HTR-8/SVneo (cell line): ENCODE data around the gene FNIP2.
"Not testable (repeated sequence)": the region's sequence is repeated elsewhere in the genome, so short reads cannot be mapped to it uniquely, and the experiment has no call there.

Experiments
- DNase-seq: peaks from one replicate; pipeline ENCODE4 v3.0.0; 2011; ENCODE audit warnings: low spot score, mixed read lengths; ENCODE audit not compliant: insufficient read length
- FAIRE-seq: peaks from 2 replicates; lab custom pipeline; 2011; peaks lifted over from hg19 to GRCh38; lab: Jason Lieb, UNC

Gene FNIP2

DNA sequence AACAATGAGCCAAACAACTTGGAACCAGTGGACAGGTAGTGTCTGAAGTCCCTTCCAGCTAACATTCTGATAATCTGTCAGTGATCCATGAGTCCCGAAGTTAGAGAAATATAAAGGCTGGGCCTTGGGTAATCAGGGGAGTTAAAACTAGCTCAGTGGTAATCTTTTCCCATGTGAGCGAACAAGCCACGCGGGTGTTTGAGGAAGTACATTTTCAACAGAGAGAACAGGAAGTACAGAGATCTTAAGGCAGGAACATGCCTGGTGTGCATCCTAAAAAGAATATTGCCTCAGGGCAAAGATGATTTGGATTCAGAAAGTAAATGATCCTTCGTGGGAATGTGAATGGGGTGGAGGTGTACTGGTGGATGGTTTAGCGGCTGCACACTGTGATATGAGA lies 42.9 kb downstream of the FNIP2 start:
- FAIRE-seq (no peak), DNase-seq (no peak)

DNA sequence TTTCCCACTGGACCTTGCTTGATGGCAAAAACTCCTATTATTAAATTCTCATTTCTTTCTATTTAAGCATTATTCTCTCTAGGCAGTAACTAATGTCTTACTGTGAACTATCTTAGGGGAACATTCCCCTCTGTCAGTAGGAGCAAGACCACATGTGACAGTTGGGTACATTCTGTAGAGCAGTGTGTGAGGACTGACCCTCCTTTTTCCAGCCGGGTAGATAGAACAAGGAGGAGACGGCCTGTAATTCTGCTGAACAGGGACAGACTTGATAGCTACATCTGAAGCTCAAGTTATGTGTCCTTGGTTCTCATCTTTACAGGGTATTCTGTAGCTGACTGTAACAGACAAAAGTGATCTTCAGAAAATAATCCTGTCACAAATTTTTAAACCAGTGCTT lies 43.3 kb downstream of the FNIP2 start:
- FAIRE-seq: no peak
- no peak for DNase-seq

DNA sequence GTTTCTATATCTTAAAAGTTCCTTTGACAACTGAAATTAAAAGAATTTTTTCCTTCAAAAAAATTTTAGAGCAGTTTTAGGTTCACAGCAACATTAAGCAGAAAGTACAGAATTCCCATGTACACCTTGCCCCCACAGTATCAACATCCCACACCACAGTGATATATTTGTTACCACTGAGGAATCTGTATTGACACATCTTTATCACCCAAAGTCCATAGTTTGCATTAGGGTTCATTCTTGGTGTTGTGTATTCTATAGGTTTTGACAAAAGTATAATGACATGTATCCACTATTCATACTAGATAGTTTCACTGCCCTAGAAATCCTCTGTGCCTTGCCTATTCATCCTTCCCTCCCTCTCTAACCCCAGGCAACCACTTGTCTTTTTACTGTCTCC lies 43.7 kb downstream of the FNIP2 start:
- FAIRE-seq: no peak
- DNase-seq: no peak

DNA sequence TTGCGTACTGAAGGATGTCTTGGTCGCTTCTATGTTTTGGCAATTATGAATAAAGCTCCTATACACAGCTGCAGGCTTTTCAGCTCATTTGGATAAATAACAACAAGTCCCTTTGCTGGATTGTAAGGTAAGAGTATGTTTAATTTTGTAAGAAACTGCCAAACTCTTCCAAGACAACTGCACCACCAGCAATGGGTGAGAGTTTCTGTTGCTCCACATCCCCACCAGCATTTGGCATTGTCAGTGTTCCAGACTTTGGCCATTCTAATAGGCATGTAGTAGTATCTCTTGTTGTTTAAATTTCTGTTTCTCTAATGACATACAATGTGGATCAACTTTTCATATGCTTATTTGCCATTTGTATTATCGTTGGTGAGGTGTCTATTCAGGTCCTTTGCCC lies 44.3 kb downstream of the FNIP2 start:
- DNase-seq (no peak), FAIRE-seq (no peak)

DNA sequence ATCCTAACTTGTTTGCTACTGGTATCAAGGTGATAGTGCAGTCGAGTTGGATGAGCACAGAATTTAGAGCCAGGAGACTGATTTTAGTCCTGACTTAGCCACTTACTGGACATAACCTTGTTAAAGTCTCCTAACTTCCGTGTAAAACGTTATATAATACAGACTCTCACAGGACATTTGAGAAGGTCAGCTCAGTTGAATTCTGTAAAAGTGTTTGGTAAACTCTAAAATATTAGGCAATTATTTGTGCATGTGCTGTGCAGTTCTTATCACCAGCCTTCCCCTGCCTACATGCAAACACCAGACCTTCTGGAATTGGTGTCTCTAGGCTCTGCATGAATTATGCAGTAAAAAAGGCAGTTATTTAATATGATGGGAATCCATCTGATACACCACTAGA lies 45.4 kb downstream of the FNIP2 start:
- DNase-seq: no peak
- no peak for FAIRE-seq

DNA sequence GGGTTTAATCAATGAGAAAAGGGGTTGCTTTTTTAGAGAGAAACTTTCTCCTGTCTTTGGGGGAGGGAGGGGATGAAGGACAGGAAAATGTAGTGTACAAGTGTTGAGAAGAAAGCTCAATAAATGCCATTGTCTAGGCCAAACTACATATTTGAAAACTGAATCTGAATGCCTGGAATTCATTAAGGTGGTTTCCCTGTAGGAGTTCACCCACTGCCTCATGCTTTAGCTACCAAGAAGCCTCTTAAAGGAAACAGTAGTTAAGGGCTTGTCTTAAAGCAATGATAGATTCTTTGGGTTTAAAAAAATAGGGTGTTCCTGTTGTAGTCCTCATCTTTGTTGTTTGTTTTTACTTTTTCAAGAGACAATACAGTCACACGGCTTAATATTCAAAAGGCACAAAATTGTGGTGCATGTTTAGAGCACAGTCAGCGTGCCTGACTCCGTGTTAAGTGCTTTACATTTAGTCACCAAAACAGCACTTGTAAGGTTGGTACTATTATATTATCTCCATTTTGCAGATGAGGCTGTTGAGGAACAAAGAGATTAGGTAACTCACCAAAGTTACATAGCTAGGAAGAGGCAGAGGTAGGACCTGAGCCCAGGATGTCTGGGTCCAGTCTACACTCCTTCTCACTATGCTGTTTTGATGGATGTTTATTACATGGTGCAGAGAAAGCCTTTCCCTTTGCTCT lies 46.0 kb downstream of the FNIP2 start:
- no peak for FAIRE-seq
- no peak for DNase-seq

DNA sequence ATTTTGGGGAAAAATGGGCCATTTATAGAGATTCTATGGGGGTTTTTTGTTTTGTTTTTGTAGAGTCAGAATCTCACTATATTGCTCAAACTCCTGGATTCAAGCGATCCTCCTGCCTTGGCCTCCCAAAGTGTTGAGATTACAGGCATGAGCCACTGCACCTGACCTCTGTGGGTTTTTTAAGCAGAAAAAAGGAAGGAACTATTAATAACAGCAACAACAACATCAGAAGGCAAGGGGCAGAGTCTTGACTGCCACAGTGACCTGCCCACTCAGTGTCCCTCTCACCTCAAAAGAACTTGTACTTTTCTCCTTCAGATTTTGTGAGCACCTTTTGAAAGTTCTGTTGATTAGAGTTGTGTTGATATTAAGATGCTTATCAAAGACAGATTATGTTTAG lies 48.1 kb downstream of the FNIP2 start:
- FAIRE-seq (no peak), DNase-seq (no peak)

DNA sequence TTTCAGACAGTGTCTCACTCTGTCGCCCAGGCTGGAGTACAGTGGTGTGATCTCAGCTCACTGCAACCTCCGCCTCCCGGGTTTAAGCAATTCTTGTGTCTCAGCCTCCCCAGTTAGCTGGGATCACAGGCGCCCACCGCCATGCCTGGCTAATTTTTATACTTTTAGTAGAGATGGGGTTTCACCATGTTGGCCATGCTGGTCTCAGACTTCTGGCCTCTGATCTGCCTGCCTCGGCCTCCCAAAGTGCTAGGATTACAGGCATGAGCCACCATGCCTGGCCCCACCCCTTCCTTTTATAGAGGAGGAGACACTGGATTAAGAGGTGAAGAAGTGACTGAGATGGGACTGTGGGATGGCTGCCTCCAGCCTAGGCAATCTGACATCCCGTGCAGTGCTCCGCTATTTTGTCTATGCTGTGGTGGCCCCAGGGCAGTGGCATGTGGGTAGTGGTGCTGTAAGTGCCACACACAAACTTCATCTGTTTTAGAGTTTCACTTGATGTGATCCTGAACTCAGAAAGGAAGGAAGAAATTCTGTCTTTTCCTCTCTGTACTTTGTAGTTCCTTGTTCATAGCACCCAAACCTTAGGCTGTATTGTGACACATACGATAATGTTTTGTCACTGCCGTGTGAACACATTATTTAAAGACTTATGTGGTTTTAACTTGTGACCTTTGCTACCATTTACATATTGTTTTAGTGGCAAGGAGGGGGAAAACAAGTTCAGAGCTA lies 48.9 kb downstream of the FNIP2 start:
- FAIRE-seq (no peak), DNase-seq (no peak)

DNA sequence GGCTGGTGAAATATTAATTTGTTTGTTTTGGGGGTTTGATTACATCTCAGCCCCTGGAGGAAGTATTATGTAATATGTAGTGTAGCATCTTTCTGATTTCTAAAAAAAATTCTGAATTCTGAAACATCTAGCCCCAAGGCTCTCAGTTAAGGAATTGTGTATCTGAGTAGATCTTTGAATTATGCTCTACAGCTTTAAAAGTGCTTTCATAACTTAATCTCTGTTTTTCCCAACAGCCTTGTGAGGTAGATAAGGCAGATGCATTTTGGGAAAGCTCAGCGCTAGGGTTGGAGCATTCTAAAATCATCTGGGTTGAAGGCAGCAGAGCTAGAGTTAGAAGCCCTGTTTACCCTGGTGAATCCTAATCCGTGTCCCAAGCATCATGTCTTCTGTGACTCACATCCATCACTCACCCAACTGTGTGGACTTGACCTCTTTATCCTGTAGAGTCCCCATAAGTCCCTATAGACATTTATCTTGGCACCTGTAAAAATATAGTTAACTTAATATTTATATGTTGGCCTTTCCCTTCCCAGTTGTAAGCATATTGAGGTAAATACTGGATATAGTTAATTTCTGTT lies 49.8 kb downstream of the FNIP2 start:
- DNase-seq (no peak), FAIRE-seq (no peak)

DNA sequence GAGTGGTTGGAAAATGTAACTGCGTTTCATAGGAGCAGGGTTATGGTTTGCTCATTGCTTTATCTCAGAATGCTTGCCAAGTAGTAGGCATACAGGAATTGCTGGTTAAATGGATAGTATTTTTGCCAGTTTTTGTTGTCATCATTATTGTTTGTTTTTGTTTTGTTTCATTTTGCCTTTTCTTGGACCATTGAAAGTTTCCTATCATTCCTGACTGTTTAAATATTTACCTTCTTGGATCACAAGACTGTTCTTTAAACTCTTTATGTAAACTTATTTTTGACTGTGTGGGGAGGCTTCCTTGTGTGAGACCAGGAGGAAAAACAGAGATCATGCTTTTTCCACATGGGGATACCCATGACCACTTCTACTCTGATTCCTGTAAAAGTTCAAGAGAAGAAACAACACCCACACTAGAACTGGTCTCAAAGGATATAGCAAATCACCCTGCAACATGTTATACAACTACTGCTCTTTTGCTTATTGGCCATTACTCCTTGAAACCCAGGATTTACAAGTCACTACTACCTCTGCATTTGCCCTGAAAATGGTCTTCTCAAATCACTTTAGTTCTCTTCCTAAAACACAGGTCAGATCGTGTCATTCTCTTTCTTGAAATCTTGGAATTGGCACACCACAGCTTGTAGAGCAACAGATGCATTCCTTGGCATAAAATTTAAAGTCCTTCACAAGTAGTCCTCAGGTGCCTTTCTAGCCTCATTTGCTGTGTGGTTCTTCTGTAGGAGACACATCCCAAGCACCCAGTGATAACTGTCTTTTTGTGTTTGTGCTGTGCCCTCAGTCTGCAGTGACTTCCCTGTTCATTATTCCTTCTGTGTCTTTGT lies 51.3 kb downstream of the FNIP2 start:
- DNase-seq (no peak), FAIRE-seq (no peak)

DNA sequence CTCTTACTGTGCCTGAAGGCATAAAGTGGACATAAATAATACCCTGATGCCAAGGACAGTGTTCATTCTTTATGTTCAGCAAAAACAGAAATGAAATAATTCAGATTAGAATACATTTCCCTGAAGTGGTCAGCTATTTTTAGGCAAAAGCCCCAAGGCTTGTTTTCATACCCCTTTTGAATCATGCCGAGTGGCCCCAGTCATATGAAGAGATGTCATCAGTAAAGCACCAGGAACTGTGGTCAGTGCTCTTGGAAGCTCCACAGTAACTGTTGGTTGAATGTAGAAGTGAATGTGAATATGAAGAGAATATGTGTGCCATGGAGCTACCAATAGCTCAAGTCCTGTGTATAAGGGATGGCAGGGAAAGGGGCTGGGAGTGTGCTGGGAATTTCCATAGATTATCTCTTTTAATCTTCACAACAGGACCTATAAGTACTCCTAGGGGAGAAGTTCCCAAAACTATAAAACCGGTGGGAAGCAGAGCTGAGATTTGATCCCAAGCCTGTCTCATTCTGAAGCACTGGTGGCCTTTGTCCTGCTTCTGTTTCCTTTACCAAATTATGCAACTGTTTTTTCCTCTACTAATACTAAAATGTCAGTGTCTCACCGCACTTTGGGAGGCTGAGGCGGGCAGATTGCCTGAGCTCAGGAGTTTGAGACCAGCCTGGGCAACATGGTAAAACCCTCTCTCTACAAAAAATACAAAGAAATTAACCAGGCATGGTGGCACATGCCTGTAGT lies 52.6 kb downstream of the FNIP2 start:
- FAIRE-seq (no peak), DNase-seq (no peak)

DNA sequence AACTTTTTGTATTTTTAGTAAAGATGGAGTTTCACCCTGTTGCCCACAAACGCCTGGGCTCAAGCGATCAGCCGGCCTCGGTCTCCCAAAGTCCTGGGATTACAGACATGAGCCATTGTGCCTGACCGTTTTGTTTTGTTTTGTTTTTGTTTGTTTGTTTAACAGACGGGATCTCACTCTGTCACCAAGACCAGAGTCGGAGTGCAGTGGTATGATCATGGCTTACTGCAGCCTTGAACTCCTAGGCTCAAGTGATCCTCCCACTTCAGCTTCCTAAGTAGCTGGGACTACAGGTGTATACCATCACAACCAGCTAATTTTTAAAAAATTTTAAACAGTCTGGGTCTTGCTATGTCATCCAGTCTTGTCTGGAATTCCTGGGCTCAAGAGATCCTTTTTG lies 53.5 kb downstream of the FNIP2 start:
- FAIRE-seq (no peak), DNase-seq (no peak)

DNA sequence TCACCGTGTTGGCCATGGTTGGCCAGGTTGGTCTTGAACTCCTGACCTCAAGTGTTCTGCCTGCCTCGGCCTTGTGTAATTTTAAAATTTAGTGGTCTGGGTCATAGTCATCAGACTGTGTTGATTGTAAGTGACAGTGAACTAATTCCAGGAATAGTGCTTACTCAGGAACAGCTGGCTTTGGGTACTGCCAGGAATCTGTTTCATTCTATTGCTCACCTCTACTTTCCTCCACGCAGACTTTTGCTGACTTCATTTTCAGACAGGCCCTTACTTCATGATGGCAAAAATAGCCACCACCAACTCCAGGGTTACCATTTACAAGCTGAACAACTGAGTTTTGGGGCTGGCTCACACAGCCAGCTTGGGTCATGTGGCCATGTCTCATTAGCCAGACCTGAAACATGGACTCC lies 54.6 kb downstream of the FNIP2 start:
- no peak for FAIRE-seq
- no peak for DNase-seq

DNA sequence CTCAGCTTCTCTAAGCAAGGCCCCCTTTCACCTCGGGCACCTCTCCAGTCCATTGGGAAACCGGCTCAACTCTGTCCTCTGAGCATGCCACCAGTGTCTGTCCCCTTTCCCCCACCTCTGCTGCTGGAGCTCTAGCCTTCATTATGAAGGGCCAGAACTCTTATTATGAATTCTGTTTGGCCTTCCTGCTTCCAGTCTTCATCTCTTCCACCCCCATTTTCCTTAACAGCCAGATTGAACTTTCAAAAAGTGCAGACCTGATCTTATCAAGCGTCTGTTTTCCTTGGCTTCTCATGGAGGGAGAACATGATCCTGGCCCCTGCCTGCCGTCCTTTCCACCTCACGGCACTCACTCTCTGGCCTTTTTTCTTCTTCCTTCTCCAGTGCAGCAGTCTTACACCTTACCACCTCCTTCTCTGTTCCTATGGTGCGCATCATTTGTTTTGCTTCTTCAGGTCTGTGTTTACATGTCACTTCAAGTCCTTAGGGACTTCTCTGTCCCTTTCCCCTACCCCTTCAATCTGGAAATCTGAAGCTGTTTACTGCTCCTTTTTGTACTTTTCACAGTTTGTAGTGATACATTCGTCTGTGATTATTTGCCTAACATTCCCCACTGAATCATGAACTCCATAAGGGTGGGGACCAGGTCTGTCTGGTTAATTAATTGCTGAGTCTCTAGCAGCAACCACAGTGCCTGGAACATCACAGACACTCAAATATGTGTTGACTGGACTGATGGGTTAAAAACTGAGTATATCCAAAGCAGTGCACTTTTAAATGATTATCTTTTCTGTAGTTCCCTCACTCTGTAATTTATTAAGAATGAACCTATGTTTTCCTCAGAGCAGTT lies 55.8 kb downstream of the FNIP2 start:
- DNase-seq (no peak), FAIRE-seq (no peak)

DNA sequence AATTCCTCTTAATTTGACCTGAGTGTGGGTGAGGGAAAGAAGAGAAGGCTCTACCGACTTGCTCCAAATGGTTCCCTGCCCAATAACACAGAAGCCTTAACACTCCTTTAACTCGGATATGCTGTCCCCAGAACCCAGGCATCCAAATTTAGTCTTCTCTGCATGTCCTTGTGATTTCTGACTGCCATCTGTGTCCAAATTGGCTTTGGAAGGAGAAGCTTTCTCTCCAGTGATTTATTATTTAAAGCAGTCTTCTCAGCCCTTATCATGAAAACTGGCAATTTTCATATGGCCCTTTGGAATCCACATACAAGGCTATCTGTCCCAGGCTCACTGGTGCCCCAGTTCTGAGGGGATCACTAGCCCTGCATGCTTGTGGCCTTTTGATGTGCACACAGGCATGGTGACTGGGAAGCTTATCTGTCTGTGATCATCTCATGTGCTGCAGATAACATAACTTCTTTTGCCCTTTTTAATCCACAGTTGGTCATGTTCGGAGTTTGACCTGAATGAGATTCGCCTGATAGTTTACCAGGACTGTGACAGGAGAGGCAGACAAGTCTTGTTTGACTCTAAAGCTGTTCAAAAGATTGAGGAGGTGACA lies 56.7 kb downstream of the FNIP2 start:
- FAIRE-seq: no peak
- no peak for DNase-seq

DNA sequence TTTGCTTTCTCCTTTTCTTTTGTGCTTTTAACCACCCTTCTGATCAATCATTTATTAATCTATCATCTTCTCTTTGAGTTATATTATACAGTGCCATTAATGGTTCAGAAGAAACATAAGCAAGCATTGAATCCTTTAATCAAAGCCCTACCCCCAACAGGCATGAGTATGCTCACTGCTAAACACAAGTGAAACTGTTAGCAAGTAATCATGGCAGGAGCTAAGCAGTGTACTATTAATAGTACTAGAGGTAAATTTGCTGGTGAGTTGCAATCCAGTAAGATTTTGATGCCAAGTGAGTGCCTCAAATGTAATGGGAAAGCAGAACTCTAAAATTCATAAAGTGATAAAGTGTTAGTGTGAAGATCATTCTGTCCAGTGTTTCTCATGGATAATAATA lies 57.2 kb downstream of the FNIP2 start:
- DNase-seq (no peak), FAIRE-seq (no peak)

DNA sequence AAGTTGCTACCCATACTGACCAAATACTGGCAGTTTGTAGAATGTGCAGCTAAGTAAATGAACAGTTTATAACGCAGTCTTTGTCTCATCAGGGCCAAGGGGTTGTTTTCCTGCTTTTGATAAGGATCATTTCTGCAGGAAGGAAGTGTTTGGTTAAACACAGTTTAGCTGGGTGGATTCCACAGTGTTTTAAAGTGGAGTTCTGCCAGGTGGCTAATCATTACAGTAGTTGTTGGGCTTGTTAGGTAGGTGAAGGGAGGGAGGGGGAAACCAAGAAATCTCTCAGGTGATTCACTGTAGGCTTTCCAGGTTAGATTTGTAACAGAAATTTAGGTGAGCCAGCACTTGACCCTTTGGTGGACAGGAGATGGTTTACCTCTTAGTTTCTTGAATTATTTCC lies 58.1 kb downstream of the FNIP2 start:
- DNase-seq (no peak), FAIRE-seq (no peak)

DNA sequence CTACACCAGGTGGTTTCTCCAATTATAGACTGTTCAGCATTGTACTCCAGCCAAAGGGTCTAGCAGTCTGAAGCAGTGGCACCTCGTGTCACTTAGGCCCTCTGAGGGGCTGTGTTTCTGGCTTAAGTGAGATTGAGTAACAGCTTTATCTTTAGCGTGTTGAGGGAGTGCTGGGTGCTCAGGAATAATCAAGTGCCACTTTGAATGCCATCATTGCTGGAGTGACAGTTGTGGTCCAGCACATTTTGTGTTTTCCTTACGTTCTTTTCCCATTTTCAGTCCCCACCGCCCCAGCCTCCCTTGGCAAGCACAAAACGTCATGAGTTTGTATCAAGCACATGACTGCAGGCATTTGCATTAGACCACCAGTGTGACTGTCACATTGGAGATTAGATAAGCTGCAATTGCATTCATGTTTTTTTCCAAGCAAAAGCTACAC lies 58.7 kb downstream of the FNIP2 start:
- DNase-seq (no peak), FAIRE-seq (no peak)

DNA sequence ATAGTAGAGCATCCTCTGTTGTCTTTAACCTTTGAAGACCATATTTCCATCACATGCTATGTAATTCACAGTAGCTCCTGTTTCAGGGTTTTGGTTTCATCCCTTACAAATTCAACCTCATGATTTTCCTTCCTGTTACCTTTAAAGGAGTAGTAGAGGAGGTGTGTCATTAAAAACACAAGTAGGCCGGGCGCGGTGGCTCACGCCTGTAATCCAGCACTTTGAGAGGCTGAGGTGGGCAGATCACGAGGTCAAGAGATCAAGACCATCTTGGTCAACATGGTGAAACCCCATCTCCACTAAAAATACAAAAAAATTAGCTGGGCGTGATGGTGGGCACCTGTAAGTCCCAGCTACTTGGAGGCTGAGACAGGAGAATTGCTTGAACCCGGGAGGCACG lies 59.3 kb downstream of the FNIP2 start:
- not testable (repeated sequence) for DNase-seq, FAIRE-seq
